ENCODE data around the gene STAT4.

- TF ChIP-seq, protein P1, sequence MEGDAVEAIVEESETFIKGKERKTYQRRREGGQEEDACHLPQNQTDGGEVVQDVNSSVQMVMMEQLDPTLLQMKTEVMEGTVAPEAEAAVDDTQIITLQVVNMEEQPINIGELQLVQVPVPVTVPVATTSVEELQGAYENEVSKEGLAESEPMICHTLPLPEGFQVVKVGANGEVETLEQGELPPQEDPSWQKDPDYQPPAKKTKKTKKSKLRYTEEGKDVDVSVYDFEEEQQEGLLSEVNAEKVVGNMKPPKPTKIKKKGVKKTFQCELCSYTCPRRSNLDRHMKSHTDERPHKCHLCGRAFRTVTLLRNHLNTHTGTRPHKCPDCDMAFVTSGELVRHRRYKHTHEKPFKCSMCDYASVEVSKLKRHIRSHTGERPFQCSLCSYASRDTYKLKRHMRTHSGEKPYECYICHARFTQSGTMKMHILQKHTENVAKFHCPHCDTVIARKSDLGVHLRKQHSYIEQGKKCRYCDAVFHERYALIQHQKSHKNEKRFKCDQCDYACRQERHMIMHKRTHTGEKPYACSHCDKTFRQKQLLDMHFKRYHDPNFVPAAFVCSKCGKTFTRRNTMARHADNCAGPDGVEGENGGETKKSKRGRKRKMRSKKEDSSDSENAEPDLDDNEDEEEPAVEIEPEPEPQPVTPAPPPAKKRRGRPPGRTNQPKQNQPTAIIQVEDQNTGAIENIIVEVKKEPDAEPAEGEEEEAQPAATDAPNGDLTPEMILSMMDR (IDR thresholded peaks at IDR 0.05; ENCODE audit: low read depth, low read length), result peak; percentile 48
- TF ChIP-seq, protein P2, sequence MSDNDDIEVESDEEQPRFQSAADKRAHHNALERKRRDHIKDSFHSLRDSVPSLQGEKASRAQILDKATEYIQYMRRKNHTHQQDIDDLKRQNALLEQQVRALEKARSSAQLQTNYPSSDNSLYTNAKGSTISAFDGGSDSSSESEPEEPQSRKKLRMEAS (IDR thresholded peaks at IDR 0.05; ENCODE audit: low read depth, low read length), result 0 out of 2 replicates have a peak, but pooled peaks have one; percentile 12
These were observed 98.7 kb downstream of the STAT4 start for GRCh38 chr2:191051825-191052778.

All from NB4 (cell line).